ENCODE results near the gene SAPCD2. TPM values are rescaled to one million over a fixed set of nuclear protein-coding genes. Genes with fewer than 3 reads are reported as not detected.

SAPCD2 gene
- total and polyA plus RNA-seq, 9 of the 15 experiments (the other 6 are each of a cell fraction or from before 2014, with no cell fraction given): 3.4 to 91.8 (median 18.8) TPM

DNA sequence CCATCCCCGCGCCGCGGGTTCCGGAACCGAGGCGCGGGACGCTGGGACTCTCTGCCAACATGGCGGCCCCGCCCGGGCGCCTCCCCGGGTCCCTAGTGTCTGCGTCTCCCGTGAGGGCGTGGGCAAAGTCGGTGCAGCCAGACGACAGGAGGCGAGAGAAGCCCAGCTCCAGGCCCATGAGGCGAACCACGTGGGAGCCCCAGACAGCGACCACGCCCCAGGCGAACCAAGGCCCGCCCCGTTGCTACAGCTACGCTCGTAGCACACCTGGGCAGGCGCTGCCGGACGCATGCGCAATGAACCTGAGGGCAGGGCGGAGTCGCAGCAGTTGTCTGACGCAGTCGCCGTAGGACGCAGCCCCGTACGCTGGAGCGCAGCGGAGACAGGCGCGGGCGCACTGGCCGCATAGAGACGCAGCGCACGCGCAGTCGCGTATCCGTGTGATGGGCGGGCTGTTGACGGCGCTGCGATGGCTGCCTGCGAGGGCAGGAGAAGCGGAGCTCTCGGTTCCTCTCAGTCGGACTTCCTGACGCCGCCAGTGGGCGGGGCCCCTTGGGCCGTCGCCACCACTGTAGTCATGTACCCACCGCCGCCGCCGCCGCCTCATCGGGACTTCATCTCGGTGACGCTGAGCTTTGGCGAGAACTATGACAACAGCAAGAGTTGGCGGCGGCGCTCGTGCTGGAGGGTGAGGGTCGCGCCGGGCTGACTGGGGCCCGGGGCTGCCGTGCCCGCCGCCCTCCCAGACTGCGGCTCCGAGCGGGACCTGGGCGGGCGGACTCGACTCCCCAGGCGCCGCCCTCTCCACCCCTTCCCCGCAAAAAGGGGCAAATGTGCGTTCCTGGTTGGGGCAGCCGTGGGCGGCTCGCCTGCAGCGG is 16.4 kb upstream of the SAPCD2 start, which contains the start of gene MAN1B1 (continued):
- TF ChIP-seq CEBPB (tag; IDR thresholded peaks at IDR 0.05) (no peak), ZNF668 (CRISPR knock-in tag; IDR thresholded peaks at IDR 0.05) (no peak), ZNF384 (IDR thresholded peaks at IDR 0.05; ENCODE audit: low read depth, low read length) (0 out of 2 replicates have a peak, but pooled peaks have one; percentile 13), NFXL1 (CRISPR knock-in tag; IDR thresholded peaks at IDR 0.05) (no peak), RBM25 (IDR thresholded peaks at IDR 0.05; ENCODE audit: low read depth, low read length, severe bottlenecking) (peak; percentile 36), ZNF766 (CRISPR knock-in tag; conservative IDR thresholded peaks at IDR 0.05) (no peak), HDAC6 (IDR thresholded peaks at IDR 0.05; ENCODE audit: low read depth, low read length) (no peak), L3MBTL2 (IDR thresholded peaks at IDR 0.05) (peak; percentile 77), TARDBP (IDR thresholded peaks at IDR 0.05) (peak; percentile 73; the same call in 1 of the 2 replicates), ZNF23 (CRISPR knock-in tag; IDR thresholded peaks at IDR 0.05) (no peak), CBX8 (IDR thresholded peaks at IDR 0.05; ENCODE audit: borderline replicate concordance, extremely low read depth, low read depth, low read length, poor library complexity, severe bottlenecking) (no peak), SRF (CRISPR knock-in tag; IDR thresholded peaks at IDR 0.05) (peak in 1 of 2 experiments; percentile 53; a peak in 1 of 4 replicates), ZNF197 (CRISPR knock-in tag; IDR thresholded peaks at IDR 0.05; ENCODE audit: low read depth) (no peak), ERF (CRISPR knock-in tag; IDR thresholded peaks at IDR 0.05) (no peak), CAMTA2 (CRISPR knock-in tag; conservative IDR thresholded peaks at IDR 0.05) (no peak), HLTF (IDR thresholded peaks at IDR 0.05) (no peak), EWSR1 (IDR thresholded peaks at IDR 0.05; ENCODE audit: borderline replicate concordance, low read depth, partially characterized antibody) (no peak), ZNF717 (CRISPR knock-in tag; IDR thresholded peaks at IDR 0.05) (no peak), CBX5 (IDR thresholded peaks at IDR 0.05; ENCODE audit: borderline replicate concordance, low read depth) (no peak), TBL1XR1 (IDR thresholded peaks at IDR 0.05; ENCODE audit: low read length in 2 of 2) (no peak), RAD51 (IDR thresholded peaks at IDR 0.05; ENCODE audit: borderline replicate concordance, low read depth) (peak; percentile 85), USF2 (CRISPR knock-in tag; IDR thresholded peaks at IDR 0.05) (peak; percentile 88), HNRNPL (IDR thresholded peaks at IDR 0.05; ENCODE audit: low read depth, low read length) (peak; percentile 82; the same call in 1 of the 2 replicates), MCM5 (IDR thresholded peaks at IDR 0.05; ENCODE audit: low read depth) (no peak), HNRNPLL (IDR thresholded peaks at IDR 0.05; ENCODE audit: low read depth, low read length, poor library complexity, severe bottlenecking) (peak; percentile 100)
- TF ChIP-seq, protein P1, sequence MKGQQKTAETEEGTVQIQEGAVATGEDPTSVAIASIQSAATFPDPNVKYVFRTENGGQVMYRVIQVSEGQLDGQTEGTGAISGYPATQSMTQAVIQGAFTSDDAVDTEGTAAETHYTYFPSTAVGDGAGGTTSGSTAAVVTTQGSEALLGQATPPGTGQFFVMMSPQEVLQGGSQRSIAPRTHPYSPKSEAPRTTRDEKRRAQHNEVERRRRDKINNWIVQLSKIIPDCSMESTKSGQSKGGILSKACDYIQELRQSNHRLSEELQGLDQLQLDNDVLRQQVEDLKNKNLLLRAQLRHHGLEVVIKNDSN (CRISPR knock-in tag; IDR thresholded peaks at IDR 0.05): peak; percentile 95
- TF ChIP-seq, protein P2, sequence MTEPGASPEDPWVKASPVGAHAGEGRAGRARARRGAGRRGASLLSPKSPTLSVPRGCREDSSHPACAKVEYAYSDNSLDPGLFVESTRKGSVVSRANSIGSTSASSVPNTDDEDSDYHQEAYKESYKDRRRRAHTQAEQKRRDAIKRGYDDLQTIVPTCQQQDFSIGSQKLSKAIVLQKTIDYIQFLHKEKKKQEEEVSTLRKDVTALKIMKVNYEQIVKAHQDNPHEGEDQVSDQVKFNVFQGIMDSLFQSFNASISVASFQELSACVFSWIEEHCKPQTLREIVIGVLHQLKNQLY (CRISPR knock-in tag; conservative IDR thresholded peaks at IDR 0.05): no peak

All from K562 (cell line).